ENCODE measurements around the gene FMN1. TPM values are rescaled to one million over a fixed set of nuclear protein-coding genes. Genes with fewer than 3 reads are reported as not detected.

The FMN1 gene
- total and polyA plus RNA-seq, 10 of the 15 experiments (the other 5 are each of a cell fraction or from before 2014, with no cell fraction given): 0.05 to 0.16 (median 0.08) TPM; not detected in 4

GRCh38 chr15:32716915-32717425, 477.5 kb downstream of the FMN1 start:
- Histone ChIP-seq H2AFZ (ENCODE audit: control insufficient read depth, low read depth, low read length) (no peak overlapping the region), H3K9ac (ENCODE audit: control insufficient read depth, insufficient read depth, low read length) (no peak overlapping the region), H3K4me2 (ENCODE audit: control insufficient read depth, insufficient read depth) (peak overlapping the region; percentile 66; the same call in 1 of the 2 replicates), H3K79me2 (ENCODE audit: control insufficient read depth, insufficient read depth, low read length) (no peaks in the 10 kb centered on the region), H3K4me1 (ENCODE audit: control insufficient read depth, insufficient read depth, low read length) (peaks cover 11% of the 10 kb centered on the region), H3K4me3 (peak overlapping the region; percentile 20; the same call in 1 of the 2 replicates), H4K20me1 (ENCODE audit: control insufficient read depth, insufficient read depth) (no peaks in the 10 kb centered on the region), H3K27ac (ENCODE audit: control insufficient read depth, insufficient read depth) (no peak overlapping the region), H3K9me3 (replicated peaks; ENCODE audit: control insufficient read depth, insufficient read depth, low read length) (no peaks in the 10 kb centered on the region; the same call in 2 of the 3 replicates), H3K36me3 (ENCODE audit: control insufficient read depth in 2 of 2, insufficient read depth in 2 of 2, low read length in 1 of 2) (no peaks in the 10 kb centered on the region), H3K27me3 (replicated peaks in 1 of 2; ENCODE audit: control insufficient read depth in 2 of 2, insufficient read depth in 2 of 2, low read length in 1 of 2) (peaks cover 19 to 33% of the 10 kb centered on the region in 2 experiments)
- peak; percentile 64 for FAIRE-seq
- TF ChIP-seq RUNX3 (IDR thresholded peaks at IDR 0.05; ENCODE audit: low read length) (peak; percentile 16), PKNOX1 (IDR thresholded peaks at IDR 0.05) (no peak), NFIC (IDR thresholded peaks at IDR 0.05; ENCODE audit: low read depth, low read length) (0 out of 2 replicates have a peak, but pooled peaks have one; percentile 19), BMI1 (IDR thresholded peaks at IDR 0.05; ENCODE audit: borderline replicate concordance) (no peak)
- ATAC-seq: no peak
- no TSS peak for BruUV-seq (replicated peaks)
- intact Hi-C loops (cut with micrococcal nuclease; ENCODE audit: unreplicated experiment) (no loop called here), in situ Hi-C loops (cut with MboI) (no loop called here)
- POLR2A ChIA-PET: no interaction called here
- RAD21 ChIA-PET (ENCODE audit: unreplicated experiment): no interaction called here
- DNase-seq (ENCODE audit: low read depth, low spot score): no peak
- SMC1A ChIA-PET (ENCODE audit: uncharacterized antibody, unreplicated experiment): interaction anchor here (0.7 kb wide), 1 partner anchor 1074 kb away, joined by 4 read pairs; no protein-coding TSS in a partner anchor
- 5% methylated on average over 18 of the region's 21 CpGs for WGBS (ENCODE audit: insufficient coverage, insufficient replicate concordance, low lambda C conversion rate, missing lambda C conversion rate)
- CTCF ChIA-PET: no interaction called here

- H3K9ac ChIP-seq (ENCODE audit: control insufficient read depth, insufficient read depth, low read length): no peak overlapping the region
- H3K4me2 ChIP-seq (ENCODE audit: control insufficient read depth, insufficient read depth): peak overlapping the region; percentile 66; the same call in 1 of the 2 replicates
- POLR2A ChIA-PET: no interaction called here
- no TSS peak for BruUV-seq (replicated peaks)
- H4K20me1 ChIP-seq (ENCODE audit: control insufficient read depth, insufficient read depth): no peaks in the 10 kb centered on the region
- TF ChIP-seq JUNB (IDR thresholded peaks at IDR 0.05) (0 out of 2 replicates have a peak, but pooled peaks have one; percentile 5), RBBP5 (conservative IDR thresholded peaks at IDR 0.05) (no peak)
- RAD21 ChIA-PET (ENCODE audit: unreplicated experiment): no interaction called here
- in situ Hi-C loops (cut with MboI): no loop called here
- peaks cover 19 to 33% of the 10 kb centered on the region in 2 experiments for H3K27me3 ChIP-seq (replicated peaks in 1 of 2; ENCODE audit: control insufficient read depth in 2 of 2, insufficient read depth in 2 of 2, low read length in 1 of 2)
- H2AFZ ChIP-seq (ENCODE audit: control insufficient read depth, low read depth, low read length): no peak overlapping the region
- FAIRE-seq: peak; percentile 57
- no peaks in the 10 kb centered on the region; the same call in 2 of the 3 replicates for H3K9me3 ChIP-seq (replicated peaks; ENCODE audit: control insufficient read depth, insufficient read depth, low read length)
- no peak overlapping the region for H3K27ac ChIP-seq (ENCODE audit: control insufficient read depth, insufficient read depth)
- H3K4me3 ChIP-seq: peak overlapping the region; percentile 20; the same call in 1 of the 2 replicates
- no peak for DNase-seq (ENCODE audit: low read depth, low spot score)
- no peaks in the 10 kb centered on the region for H3K36me3 ChIP-seq (ENCODE audit: control insufficient read depth in 2 of 2, insufficient read depth in 2 of 2, low read length in 1 of 2)
- CTCF ChIA-PET: interaction anchor here (0.5 to 1.0 kb wide), 2 partner anchors 12 to 231 kb away, joined by 3 read pairs; no protein-coding TSS in a partner anchor
- no peaks in the 10 kb centered on the region for H3K79me2 ChIP-seq (ENCODE audit: control insufficient read depth, insufficient read depth, low read length)
- ATAC-seq: no peak
- 10% methylated on average over 13 of the region's 13 CpGs for WGBS (ENCODE audit: insufficient coverage, insufficient replicate concordance, low lambda C conversion rate, missing lambda C conversion rate)
- intact Hi-C loops (cut with micrococcal nuclease; ENCODE audit: unreplicated experiment): no loop called here
- SMC1A ChIA-PET (ENCODE audit: uncharacterized antibody, unreplicated experiment): interaction anchor here (0.7 kb wide), 1 partner anchor 1074 kb away, joined by 4 read pairs; no protein-coding TSS in a partner anchor
- H3K4me1 ChIP-seq (ENCODE audit: control insufficient read depth, insufficient read depth, low read length): peaks cover 11% of the 10 kb centered on the region
These were observed 478.1 kb downstream of the FMN1 start for GRCh38 chr15:32716216-32716914.

Small RNAs within 50 kb of the gene (small RNA-seq; reads per million reads assigned to genes)
- not detected for gene RF00591

Other genes starting within 250 kb of the FMN1 start
- gene RYR3, start 116.3 kb upstream of the FMN1 start, total RNA-seq (2014; rRNA removed): not detected in 2 replicates
- under 0.01 TPM in 1 of 2 replicates, not detected in the other for gene RYR3, start 116.3 kb upstream of the FMN1 start, total RNA-seq (2014; rRNA removed; fragmentation: Illumina TruSeq; extraction: Trizol)
- gene RYR3, start 116.3 kb upstream of the FMN1 start, total RNA-seq (2021): not detected in 2 replicates
- 0.03 and 0.20 TPM in 2 replicates for gene RYR3, start 116.3 kb upstream of the FMN1 start, polyA plus RNA-seq (2011; rRNA removed)
- not detected in 2 replicates for gene RYR3, start 116.3 kb upstream of the FMN1 start, polyA plus RNA-seq (2014; fragmentation: Illumina TruSeq; extraction: Trizol)
- under 1 TPM; 0.11 to 0.16 TPM for gene RYR3, start 116.3 kb upstream of the FMN1 start, polyA plus RNA-seq (2014; fragmentation: Nextera tagmentation; extraction: Ambion mirVana)
- not detected in 2 replicates for gene RYR3, start 116.3 kb upstream of the FMN1 start, polyA plus RNA-seq (2014; rRNA removed)
- gene RYR3, start 116.3 kb upstream of the FMN1 start, polyA plus RNA-seq (2016; fragmentation: Nextera tagmentation; extraction: Ambion mirVana): under 1 TPM in 1 of 2 experiments, not detected in 1; 0.44 TPM

All from GM12878 (cell line).